GM12874 (cell line): ENCODE results near the gene ITGAE.

Experiments
- CTCF ChIP-seq: IDR thresholded peaks from 2 replicates; pipeline ENCODE4 v1.5.1; 2011; ENCODE audit warnings: low read depth, mild to moderate bottlenecking, control low read depth, low read length, moderate library complexity; ENCODE audit not compliant: insufficient read depth

ITGAE gene

GRCh38 chr17:3669085-3669347, 132.0 kb downstream of the ITGAE start:
- TF ChIP-seq CTCF = no peak

- no peak for TF ChIP-seq CTCF
These were observed 132.5 kb downstream of the ITGAE start, which contains the start of the genes EMC6 and TAX1BP3 for GRCh38 chr17:3668279-3669084. TSS of gene EMC6 (plus strand) at chr17:3668812. CDS start at chr17:3669147, 335 bp downstream. TSS of gene TAX1BP3 (minus strand) at chr17:3668578. CDS start at chr17:3668526, 52 bp downstream.

GRCh38 chr17:3667366-3668278, 133.4 kb downstream of the ITGAE start:
- TF ChIP-seq CTCF = no peak

GRCh38 chr17:3666516-3666915, 134.5 kb downstream of the ITGAE start:
- no peak for TF ChIP-seq CTCF

GRCh38 chr17:3665834-3666233, 135.2 kb downstream of the ITGAE start:
- TF ChIP-seq CTCF = no peak
